ENCODE data around the gene ETS1.

ETS1 gene

DNA sequence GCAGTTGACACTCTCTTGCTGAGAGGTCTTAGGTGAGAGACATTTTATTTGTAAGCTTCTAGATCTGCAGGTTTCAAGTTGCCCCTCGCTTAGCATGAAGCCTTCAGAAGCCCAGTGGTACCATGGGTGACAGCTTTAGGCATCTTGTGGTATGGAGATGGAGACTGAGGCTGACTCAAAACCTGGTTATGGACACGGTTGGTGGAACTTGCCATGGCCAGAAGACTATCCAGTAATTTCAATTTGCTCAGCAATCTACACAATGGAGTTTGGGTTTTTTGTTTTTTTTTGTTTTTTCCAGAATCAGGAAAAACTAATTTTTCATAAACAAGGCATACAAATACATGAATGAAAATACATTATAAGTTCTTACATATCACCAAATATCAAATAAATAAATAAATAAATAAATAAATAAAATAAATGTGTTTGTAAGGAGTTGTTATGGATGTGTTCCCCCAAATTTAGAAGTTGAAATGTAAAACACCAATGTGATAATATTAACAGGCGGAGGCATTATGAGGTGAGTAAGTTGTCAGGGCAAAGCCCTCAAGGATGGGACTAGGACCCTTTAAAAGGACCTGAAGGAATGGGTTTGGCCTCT, 22.6 kb downstream of the ETS1 start:
- DNase-seq, result no peak

DNA sequence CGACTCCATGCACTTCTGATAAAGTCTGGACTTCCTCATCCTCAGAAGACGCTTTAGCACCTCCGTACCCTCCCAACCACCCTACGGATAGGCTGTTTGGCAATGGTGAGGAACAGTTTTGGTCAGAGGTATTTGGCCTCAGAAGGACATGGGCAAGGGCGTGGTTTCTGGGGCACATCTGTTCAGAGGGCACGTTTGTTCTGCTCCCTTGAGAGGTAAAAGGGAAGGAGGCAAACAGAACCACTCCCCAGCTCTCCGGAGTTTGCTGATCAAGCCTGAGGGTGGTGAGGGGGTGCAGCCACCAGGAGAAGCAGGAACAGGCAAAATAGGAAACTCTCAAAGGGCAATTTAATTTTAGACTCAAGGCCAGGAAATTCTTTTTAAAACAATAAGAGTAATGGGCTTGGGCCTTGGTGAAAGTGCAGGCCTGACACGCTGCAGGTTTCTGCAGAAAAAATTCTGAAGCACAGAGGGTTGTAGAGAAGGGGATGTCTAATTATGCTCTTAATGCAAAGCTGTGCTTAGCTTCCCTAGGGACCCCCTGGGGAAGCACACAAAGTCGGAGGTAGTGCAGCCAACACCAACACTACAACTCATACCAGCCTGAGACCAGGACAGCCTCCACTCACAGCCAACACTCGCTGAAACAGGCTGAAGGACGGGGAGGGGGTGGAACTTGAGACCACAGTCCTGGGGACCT, 23.3 kb downstream of the ETS1 start:
- no peak for DNase-seq

DNA sequence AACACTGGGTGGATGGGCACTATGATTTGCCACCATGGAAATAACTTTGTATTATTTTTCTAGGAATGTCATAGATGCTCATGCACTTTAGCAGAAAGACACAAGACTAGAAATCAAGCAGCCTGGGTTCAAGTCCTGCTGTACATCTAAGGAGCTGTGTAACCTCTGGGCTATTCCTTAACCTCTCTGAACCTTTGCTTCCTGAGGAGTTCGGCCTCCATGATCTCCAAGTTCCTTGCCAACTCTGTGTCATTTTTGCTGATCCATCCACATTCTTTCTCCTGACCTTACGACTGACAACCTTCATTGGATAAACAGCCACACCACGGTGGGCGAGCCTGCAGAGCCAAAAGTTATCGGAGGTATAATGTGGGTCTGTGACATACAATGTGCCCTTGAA, 24.1 kb downstream of the ETS1 start:
- no peak for DNase-seq

DNA sequence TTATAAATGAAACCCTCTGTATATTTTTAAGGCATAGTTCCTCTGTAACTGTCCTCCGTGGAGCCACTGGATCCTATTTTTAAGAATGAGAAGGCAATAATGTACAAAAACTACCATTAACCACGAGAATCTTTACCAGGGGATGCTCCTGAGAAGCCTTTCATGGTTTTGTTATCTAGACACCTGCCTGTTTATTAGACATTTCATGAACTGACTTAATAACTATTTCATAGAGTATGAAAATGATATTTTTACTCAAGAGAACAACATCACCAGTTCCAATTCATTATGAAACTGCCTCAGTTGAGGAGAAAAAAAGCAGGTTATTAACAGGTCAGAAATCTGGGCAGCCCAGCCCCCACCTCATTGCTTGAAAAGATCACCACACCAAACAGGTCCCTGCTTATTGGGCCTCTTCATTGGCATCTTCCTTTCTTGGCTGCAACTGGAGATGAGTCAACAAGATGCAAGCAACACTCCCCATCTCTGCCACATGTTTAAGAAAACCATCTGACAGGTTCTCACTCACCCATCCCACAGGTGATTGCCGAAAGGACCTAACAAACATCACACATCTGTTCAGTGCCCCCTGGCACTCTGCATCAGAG, 27.8 kb downstream of the ETS1 start:
- DNase-seq, result no peak

DNA sequence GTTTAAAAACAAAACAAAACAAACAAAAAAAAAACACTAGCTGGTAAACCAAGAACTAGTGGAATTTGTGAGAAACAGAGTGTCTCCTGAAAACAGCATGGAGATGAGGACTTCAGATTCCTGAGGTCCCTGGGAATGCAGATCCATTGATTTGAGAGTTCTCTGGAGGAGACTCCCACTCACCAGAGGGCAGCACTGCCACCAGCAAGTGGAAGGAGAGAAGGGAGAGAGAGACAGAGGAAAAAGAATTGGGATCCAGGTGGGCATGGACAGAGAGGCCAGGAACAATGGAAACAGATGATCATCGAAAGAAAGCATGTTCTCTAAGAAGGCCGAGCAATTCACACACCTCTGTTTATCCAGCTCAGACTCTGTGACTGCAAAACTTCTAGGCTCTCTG, 31.8 kb downstream of the ETS1 start:
- DNase-seq, result no peak

DNA sequence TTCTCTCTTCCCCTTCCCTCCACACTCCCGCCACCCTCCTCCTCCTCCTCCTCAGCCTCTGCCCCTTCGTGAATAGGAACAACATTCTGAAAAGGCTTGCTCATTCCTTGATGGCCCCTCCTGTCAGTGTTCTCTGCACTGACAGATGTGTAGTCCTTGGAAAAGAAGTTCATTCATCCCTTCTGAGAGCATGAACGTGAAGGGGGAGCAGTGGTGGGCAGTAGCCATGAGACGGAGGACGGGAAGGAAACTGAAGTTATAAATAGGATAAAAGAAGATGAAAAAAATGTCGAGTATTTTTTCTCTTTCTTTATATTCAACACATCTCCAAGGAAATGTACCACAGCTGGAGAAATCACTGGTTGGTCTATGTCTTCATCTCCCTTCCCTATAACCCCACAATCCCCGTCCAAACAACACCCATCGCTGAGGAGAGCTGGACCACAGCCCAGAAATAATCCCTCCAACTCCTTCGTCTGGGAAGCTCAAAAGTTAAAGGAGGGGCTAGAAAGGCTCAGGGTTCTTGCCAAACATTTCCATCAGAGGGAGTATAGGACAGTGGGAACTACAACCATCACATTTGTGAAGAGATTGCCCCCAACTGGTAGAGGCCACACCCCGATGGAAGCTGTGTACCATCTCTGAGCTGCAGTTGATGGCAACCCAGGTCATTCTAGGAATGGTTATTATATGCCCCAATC, 33.5 kb downstream of the ETS1 start:
- DNase-seq, result no peak

DNA sequence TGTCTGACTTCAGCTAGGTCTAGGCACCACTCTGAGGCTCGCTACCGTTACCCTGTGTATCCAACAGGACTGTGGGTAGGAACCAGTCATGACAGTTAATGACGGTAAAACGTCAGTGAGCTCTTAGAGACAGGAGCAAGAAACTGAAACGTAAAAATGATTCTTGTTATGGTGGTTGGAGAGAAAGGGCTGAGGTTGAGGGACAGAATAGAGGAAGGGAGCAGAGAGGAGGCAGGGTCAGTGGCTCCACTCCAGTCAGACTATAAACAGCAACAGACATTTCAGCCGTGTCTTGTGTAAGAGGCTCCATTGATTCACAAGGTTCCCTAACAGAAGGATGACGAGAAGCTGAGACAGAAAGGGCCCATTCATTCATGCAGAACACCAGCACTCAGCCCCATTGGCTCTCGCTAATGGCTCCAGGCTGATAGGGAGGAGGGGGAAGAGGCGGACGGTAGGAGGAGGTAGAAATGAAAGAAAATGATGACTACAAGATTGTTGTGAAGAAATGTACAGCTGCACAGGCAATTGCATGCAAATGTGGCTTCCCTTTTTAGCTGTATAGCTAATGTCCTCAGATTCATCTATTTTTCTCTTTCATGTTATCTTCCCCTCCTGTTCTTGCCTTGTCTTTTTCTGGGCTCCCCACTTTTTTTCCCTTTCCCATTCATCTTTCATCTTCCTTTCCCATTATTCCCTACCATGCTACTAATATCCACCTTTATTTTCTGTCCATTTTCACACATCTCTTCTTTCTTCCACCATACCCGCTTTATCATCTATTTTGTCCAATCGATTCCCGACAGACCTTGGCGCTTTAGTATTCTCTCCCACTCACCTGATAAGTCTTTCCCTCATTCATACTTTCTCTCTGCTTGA, 34.3 kb downstream of the ETS1 start:
- no peak for DNase-seq

DNA sequence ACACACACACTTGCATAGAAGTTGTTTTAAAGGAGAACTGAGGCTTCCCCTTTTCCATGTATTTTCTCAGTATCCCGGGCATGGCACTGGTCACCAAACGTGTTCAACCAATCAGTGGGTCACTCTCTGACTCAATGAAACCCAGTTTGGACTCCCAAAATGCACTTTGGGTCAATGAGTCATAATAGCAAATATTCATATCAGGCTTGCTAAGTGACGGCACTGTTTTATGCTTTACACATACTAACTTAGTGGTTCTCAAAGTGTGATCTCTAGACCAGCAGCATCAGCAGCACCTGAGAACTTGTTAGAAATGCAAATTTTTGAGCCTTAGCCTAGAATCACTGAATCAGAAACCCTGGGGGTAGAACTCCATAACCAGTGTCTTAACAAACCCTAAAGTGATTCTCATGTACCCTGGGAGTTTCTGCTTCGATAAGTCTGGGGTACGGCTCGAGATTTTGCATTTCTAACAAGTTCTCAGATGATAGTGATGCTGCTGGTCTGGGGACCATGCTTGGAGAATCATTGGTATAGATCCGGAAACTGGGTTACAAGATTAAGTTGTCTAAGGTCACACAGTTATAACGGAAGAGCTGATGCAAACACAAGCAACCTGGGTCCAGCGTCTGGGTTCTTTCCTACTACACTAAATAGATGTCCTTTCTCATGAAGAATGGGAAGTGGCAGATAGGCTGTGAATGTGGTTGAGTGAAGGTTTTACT, 35.6 kb downstream of the ETS1 start:
- DNase-seq, result no peak

DNA sequence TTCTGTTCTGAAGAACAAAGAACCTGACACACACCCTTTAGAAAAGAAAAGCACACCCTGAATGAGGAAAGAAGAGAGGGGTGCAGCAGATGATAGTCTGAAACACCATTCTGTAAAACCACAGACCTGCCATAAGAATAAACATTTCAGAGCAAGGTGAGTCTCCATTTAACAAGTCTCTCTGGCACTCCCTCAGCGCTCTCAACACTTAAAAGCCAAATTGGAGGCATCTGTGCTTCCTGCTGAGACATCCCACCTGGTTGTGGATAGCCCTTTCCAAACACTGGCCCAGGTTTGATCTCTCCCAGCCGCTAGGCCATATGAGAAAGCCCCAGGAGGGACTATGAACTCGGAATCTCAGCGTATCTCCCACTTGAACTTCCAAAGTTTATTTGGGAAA, 36.3 kb downstream of the ETS1 start:
- DNase-seq, result no peak

DNA sequence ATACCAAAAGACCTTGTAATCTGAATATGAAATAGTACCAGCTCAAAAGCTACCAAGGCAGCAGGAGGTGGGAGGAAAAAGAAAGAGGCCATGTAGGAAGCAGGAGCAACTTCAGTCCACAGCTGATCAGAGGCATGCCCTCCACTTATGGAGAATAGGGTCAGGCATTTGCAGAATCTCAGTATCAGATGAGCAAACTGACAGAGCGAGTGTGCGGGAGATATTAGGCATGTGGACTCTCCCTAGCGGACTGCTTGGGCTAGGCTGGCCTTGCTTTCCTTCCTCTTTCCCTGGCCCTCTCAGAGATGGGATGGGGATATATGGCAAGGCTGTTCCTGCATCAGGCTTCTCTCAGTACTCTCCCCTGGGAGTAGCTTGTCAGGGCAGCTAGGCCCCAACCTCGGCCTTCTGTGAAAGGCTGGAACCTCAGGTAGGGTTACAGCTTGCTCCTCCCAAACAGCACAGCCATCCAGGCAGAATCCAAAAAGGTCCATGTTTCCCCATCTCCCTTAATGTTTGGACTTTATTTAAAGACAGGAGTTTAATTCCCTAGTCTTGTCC, 37.0 kb downstream of the ETS1 start:
- no peak for DNase-seq

DNA sequence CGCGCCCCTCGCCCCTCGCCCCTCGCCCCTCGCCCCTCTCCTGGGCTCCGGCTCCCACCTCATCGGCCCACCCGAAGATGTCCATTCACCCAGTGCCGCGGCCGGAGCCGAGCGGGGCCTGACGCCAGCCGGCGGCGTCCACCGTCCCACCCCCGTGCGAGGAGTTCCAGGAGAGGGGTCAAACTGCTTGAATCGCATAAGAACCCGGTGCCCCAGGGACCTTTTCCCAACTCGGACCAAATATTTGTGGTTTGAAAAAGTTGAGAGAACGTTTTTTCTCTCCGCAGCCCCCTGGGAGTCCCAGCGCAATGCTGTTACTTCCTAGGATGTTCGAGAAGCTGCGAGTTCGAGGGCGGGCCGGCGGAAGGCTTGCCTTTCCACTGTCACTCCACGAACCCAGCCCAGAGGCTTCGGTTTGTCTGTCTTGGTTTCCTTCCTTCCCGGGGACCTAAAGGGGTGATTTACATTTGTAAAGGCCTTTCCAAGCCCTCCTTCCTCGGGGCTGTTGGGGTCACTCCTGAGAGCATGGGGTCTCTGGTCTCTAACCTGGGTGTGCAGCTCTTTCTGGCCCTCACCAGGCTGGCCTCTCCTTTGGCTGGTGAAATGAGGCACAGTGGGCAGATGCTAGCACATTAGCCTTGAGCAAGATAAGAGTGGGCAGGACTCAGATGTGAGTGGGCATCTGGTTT, 38.0 kb downstream of the ETS1 start:
- no peak for DNase-seq

DNA sequence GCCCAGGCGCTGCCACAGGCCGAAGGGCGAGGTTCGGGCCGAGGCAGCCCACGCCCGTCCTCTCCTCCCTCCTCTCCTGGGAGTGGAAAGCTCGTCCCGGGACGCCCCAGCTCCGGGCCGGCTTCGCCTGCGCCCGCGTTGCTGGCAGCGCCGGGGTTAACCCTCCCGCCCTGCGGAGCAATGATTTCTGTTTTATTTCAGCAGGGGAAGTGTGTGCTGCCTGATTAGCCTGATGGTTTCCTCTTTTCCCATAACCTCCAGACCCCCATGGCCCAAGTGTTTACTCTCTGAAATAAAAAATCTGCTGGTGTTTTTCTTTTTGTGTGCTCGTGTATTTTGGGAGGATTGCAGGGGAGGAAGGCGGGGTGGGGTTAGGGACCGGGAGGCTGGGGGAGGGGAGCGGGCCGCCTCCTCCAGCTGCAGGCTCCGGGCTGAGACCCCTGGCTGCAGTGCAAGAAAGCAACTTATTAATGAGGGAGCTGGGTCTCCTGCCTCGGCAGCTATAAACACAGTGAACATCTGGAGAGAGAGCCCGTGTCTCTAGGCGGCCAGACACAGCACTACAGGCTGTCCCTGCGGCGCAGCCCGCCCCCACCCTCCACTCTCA, 38.6 kb downstream of the ETS1 start:
- DNase-seq, result no peak

DNA sequence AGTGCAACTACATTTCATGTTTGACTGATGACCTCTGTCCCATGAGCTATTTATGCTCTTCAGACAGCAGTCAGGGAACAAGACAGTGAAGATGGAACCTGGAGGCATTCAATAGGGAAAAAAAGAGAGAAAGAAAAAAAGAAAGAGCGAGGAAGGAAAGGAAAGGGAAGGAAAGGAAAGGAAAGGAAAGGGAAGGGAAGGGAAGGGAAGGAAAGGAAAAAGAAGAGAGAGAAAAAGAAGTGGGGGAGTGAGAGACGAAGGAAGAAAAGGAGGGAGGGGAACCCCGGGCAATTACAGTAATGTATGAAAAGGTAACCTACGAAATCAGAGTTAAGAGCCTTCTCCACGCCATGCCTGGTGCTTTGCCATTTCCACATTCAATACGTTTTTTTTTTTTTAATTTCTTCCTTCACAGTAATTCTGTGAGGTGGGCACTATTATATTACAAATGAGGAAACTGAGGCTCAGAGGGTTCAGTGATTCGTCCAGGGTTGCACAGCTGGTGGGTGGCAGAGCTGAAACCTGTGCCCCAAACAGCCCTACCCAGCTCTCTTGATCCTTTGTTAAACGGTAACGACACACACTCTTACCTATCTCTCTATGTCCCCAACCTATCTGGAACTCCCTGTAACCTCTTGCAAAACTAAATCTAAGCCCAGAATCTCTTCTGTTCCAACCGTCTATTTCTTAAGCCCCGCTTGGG, 39.3 kb downstream of the ETS1 start:
- no peak for DNase-seq

DNA sequence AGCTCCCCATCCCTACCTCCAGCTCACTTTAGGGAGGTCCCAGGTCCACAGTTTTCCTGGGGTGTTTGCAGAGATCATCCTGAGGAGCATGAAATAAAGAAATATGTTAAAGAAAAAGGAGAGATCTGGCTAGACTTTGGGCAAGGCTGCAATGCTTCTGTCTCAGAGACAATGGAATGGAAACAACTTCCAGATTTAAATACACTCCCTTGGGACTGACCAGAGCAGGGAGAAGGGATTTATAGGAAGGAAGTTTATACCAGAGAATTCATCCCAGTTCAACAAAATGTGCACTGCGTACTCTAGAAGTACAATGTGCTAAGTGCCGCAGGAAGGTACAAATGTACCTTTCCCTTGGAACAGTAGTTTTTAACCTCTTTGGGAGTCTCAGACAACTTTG, 40.4 kb downstream of the ETS1 start:
- no peak for DNase-seq

DNA sequence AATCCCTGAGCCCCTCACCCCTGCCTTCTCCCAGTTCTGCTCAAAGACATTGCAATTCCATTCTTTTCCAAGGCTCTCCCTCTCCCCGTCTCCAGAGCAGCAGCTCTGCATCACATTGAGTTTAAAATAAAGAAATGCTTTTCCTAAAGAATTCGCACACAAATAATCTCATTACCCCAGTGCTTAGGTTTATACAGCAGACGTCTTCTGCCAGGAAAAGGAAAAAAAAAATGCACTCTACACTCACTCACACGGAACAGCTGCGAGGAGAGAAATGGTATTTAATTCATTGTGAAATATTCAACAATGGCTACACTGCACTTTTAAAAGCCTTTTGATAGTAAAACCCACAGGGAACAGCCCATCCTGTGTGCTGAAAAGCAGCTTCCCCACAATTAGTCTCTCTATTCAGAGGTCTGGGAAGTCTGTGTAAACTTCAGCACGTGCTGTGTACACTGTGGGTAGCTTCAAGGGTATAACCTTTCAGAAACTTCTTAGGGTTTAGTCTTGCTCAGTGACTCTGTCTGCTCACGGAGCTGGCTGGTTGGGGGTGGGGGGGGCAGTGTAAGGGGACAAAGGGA, 42.8 kb downstream of the ETS1 start:
- DNase-seq, result peak; percentile 39

DNA sequence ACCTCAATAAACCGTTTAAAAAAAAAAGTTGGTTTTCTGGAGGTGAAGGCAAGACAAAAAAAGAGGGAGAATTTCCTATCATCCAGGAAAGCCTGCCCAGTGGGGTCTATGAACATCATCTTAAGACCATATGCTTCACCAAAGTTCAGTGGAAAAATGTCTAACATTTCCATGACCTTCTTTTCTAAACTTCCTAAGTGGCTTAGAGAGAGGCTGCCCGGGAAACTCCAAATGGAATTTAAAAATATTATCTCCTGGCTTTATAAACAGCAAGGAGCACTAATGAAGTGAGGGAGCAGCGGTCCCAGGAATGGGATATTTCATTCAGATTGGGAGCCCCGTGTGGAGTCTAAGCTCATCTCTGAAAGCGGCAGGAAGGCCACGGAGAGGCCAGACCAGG, 46.9 kb downstream of the ETS1 start:
- no peak for DNase-seq

DNA sequence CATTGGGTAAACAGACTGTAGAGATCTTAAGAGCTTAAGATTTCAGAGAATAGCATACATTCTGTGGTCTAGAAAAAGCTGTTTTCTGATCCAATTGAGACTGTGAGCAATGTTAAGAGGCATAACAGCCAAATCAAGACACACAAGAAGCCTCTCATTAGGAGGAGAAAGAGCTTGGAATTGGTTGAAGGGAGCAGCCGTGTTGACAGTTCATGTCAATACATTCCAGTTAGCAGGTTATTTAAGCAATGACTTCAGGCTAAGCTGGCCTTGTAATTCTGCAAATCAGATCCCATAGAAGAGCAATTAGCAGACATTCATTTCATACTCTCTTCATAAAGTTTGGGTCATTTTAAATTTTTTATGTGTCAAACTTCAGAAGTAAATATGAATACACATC, 50.9 kb downstream of the ETS1 start:
- DNase-seq, result no peak

DNA sequence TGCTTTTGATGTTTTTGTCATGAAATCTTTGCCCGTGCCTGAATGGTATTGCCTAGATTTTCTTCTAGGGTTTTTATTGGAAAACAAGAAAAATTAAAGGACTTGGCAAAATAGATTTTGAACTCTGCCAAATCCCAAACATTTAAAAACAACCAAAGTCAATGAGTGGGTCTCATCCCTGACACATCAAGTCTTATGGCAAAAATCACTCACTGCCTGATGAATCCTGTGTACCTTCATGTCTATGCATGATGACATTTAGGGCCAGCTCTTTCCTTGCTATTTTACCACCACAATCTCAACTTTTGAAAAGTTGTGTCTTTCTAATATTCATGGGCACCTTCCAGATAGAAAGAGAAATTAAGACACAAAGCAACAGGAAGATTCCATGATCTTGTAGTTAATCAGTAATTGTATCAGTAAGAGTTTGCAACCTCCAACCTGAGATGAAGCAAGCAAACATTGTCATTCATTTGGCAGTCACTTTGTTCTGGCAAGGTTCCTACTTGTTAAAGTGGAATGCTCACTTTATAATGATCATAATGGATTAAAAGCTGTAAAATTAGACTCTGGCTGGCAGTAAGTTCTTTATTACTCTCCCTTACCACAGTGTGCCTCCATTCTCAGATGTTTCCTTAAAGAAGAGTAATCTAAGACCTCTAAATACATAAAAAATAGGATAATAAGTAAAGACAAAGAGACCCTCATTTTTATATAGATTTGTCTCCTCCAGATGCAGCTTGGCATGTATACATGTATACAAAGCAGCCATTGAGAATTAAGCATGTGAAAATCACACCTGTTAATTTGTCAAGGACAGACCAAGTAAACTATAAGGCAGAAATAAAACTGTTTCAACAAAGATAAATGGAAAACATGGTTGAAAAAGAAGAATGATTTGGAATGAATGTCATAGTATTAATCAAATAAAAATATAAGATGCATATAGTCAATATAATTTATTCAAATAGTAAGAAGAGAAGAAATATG, 51.6 kb downstream of the ETS1 start:
- no peak for DNase-seq

DNA sequence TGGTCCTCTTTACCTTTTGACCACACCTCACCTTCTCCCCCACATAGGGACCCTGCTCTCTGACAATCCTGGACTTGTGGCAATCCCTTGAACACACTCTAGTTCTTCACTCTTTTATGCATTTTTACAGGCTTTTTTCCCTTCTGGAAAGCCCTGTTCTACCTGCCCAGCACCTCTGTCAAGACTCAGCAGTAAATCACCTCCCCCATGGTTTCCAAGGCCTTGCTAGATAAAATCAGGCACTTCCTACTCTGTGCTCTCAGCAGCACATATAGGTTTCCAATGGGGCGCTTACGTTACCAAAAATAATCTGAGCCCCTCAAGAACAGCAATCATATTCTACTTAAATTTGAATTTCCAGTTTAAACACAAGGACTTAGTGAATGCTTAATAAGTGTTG, 53.9 kb downstream of the ETS1 start:
- DNase-seq, result no peak

Measured in NCI-H748 treated with DMSO at 0.1 percent for 48 hours (cell line).